HEK293 (cell line): ENCODE results near the gene NDFIP2.

ENCODE experiments used
- FEZF1 ChIP-seq: fragments of 450-650 bp; formaldehyde crosslinking; IDR thresholded peaks from 2 replicates; pipeline ENCODE4 v1.5.1; 2016; ENCODE audit warnings: missing biosample characterization, missing genetic modification characterization
- GLIS2 ChIP-seq: fragments of 450-650 bp; formaldehyde crosslinking; IDR thresholded peaks from 2 replicates; pipeline ENCODE4 v1.5.1; 2016; ENCODE audit warnings: missing biosample characterization, missing genetic modification characterization
- KLF1 ChIP-seq: fragments of 450-650 bp; formaldehyde crosslinking; IDR thresholded peaks from 2 replicates; pipeline ENCODE4 v1.5.1; 2016; ENCODE audit warnings: missing biosample characterization, missing genetic modification characterization
- KLF9 ChIP-seq: fragments of 450-650 bp; formaldehyde crosslinking; IDR thresholded peaks from 2 replicates; pipeline ENCODE4 v1.5.1; 2016; ENCODE audit warnings: missing biosample characterization, missing genetic modification characterization, low read depth
- PRDM10 ChIP-seq: fragments of 450-650 bp; formaldehyde crosslinking; IDR thresholded peaks from 2 replicates; pipeline ENCODE4 v1.5.1; 2016; ENCODE audit warnings: missing biosample characterization, missing genetic modification characterization
- SCRT1 ChIP-seq: fragments of 450-650 bp; formaldehyde crosslinking; IDR thresholded peaks from 2 replicates; pipeline ENCODE4 v1.5.1; 2016; ENCODE audit warnings: missing biosample characterization, missing genetic modification characterization, borderline replicate concordance
- ZBTB1 ChIP-seq: fragments of 450-650 bp; formaldehyde crosslinking; IDR thresholded peaks from 2 replicates; pipeline ENCODE4 v1.5.1; 2016; ENCODE audit warnings: missing biosample characterization, missing genetic modification characterization
- ZBTB10 ChIP-seq: fragments of 450-650 bp; formaldehyde crosslinking; IDR thresholded peaks from 2 replicates; pipeline ENCODE4 v1.5.1; 2016; ENCODE audit warnings: missing biosample characterization, missing genetic modification characterization
- ZBTB11 ChIP-seq: fragments of 450-650 bp; formaldehyde crosslinking; conservative IDR thresholded peaks from 2 replicates; pipeline ENCODE4 v1.5.1; 2016; ENCODE audit warnings: low read depth, missing biosample characterization, missing genetic modification characterization
- ZBTB20 ChIP-seq: fragments of 450-650 bp; formaldehyde crosslinking; IDR thresholded peaks from 2 replicates; pipeline ENCODE4 v1.5.1; 2016; ENCODE audit warnings: missing biosample characterization, missing genetic modification characterization
- ZBTB48 ChIP-seq: fragments of 450-650 bp; formaldehyde crosslinking; IDR thresholded peaks from 2 replicates; pipeline ENCODE4 v1.5.1; 2016; ENCODE audit warnings: missing biosample characterization, missing genetic modification characterization
- ZFP37 ChIP-seq: fragments of 450-650 bp; formaldehyde crosslinking; IDR thresholded peaks from 2 replicates; pipeline ENCODE4 v1.5.1; 2016; ENCODE audit warnings: missing biosample characterization, missing genetic modification characterization
- ZNF121 ChIP-seq: fragments of 450-650 bp; formaldehyde crosslinking; IDR thresholded peaks from 2 replicates; pipeline ENCODE4 v1.5.1; 2016; ENCODE audit warnings: missing biosample characterization, missing genetic modification characterization
- ZNF175 ChIP-seq: fragments of 450-650 bp; formaldehyde crosslinking; IDR thresholded peaks from 2 replicates; pipeline ENCODE4 v1.5.1; 2016; ENCODE audit warnings: missing biosample characterization, missing genetic modification characterization
- ZNF2 ChIP-seq: fragments of 450-650 bp; formaldehyde crosslinking; IDR thresholded peaks from 2 replicates; pipeline ENCODE4 v1.5.1; 2016; ENCODE audit warnings: missing biosample characterization, missing genetic modification characterization
- ZNF274 ChIP-seq, 2 experiments: fragments of 200-500 bp in 1 of 2; fragments of 450-650 bp in 1 of 2; sonication (Bioruptor generic) in 1 of 2; formaldehyde crosslinking in 1 of 2; IDR thresholded peaks; 2 replicates each; pipeline versions ENCODE4 v1.5.1 to v1.6.1; 2014 to 2016; ENCODE audit warnings: borderline replicate concordance in 1 of 2, inconsistent platforms in 1 of 2, low read length in 1 of 2, missing biosample characterization in 1 of 2, missing genetic modification characterization in 1 of 2
- ZNF341 ChIP-seq: fragments of 450-650 bp; formaldehyde crosslinking; IDR thresholded peaks from 2 replicates; pipeline ENCODE4; 2016; ENCODE audit warnings: low read depth, missing biosample characterization, missing genetic modification characterization
- ZNF366 ChIP-seq: fragments of 450-650 bp; formaldehyde crosslinking; conservative IDR thresholded peaks from 2 replicates; pipeline ENCODE4 v1.5.1; 2016; ENCODE audit warnings: missing biosample characterization, missing genetic modification characterization
- ZNF404 ChIP-seq: fragments of 450-650 bp; formaldehyde crosslinking; IDR thresholded peaks from 2 replicates; pipeline ENCODE4 v1.5.1; 2017; ENCODE audit warnings: missing biosample characterization, missing genetic modification characterization
- ZNF501 ChIP-seq: fragments of 450-650 bp; formaldehyde crosslinking; IDR thresholded peaks from 2 replicates; pipeline ENCODE4 v1.5.1; 2016; ENCODE audit warnings: missing biosample characterization, missing genetic modification characterization
- ZNF549 ChIP-seq: fragments of 450-650 bp; IDR thresholded peaks from 2 replicates; pipeline ENCODE4 v1.5.1; 2018; ENCODE audit warnings: missing biosample characterization, missing genetic modification characterization, mild to moderate bottlenecking, inconsistent platforms, moderate library complexity
- ZNF560 ChIP-seq: fragments of 450-650 bp; formaldehyde crosslinking; IDR thresholded peaks from 2 replicates; pipeline ENCODE4 v1.5.1; 2017; ENCODE audit warnings: missing biosample characterization, missing genetic modification characterization, borderline replicate concordance
- ZNF621 ChIP-seq: fragments of 450-650 bp; formaldehyde crosslinking; IDR thresholded peaks from 2 replicates; pipeline ENCODE4 v1.5.1; 2017; ENCODE audit warnings: missing biosample characterization, missing genetic modification characterization
- ZNF623 ChIP-seq: fragments of 450-650 bp; formaldehyde crosslinking; IDR thresholded peaks from 2 replicates; pipeline ENCODE4 v1.5.1; 2016; ENCODE audit warnings: missing biosample characterization, missing genetic modification characterization
- ZNF654 ChIP-seq: fragments of 450-650 bp; formaldehyde crosslinking; IDR thresholded peaks from 2 replicates; pipeline ENCODE4 v1.5.1; 2016; ENCODE audit warnings: low read depth, missing biosample characterization, missing genetic modification characterization
- ZNF76 ChIP-seq: fragments of 450-650 bp; formaldehyde crosslinking; IDR thresholded peaks from 2 replicates; pipeline ENCODE4; 2016; ENCODE audit warnings: low read depth, missing biosample characterization, missing genetic modification characterization, borderline replicate concordance
- ZNF843 ChIP-seq: fragments of 450-650 bp; formaldehyde crosslinking; IDR thresholded peaks from 2 replicates; pipeline ENCODE4 v1.5.1; 2016; ENCODE audit warnings: missing biosample characterization, missing genetic modification characterization
- ZSCAN30 ChIP-seq: fragments of 450-650 bp; IDR thresholded peaks from 2 replicates; pipeline ENCODE4 v1.5.1; 2018; ENCODE audit warnings: missing biosample characterization, mild to moderate bottlenecking, missing genetic modification characterization, moderate library complexity
- TF ChIP-seq, protein P1 (sequence below): fragments of 450-650 bp; formaldehyde crosslinking; IDR thresholded peaks from 2 replicates; pipeline ENCODE4 v1.5.1; 2017; ENCODE audit warnings: missing biosample characterization, mild to moderate bottlenecking, missing genetic modification characterization, moderate library complexity

The NDFIP2 gene

DNA sequence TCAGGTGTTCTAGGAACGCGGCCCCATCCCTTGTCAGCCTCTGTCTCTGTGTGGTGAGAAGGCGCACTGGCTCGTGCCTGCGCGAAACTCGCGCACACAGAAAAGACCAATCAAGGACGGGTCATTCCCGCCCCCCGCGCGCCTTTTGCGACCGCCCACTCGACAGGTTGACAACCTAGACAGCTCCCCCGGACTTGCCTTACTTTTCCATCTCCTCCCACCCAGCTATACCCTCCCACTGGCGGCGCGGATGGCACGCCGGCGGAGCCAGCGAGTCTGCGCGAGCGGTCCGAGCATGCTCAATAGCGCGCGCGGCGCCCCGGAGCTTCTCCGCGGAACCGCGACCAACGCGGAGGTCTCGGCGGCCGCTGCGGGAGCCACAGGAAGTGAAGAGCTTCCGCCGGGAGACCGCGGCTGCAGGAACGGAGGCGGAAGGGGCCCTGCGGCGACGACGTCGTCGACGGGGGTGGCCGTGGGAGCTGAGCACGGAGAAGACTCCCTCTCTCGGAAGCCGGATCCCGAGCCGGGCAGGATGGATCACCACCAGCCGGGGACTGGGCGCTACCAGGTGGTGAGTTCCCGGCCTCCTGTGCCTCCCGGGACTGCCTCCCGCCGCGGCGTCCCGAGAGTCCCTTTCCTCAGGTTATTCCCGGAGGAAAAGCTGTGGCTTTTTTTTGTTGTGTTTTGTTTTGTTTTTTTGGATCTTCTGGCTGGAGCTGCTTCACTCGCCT, at the start of gene NDFIP2 (continued):
- TF ChIP-seq ZBTB11 (tag by site-specific recombination): peak; percentile 93
- peak; percentile 74 for TF ChIP-seq SCRT1
- no peak for TF ChIP-seq ZBTB1 (tag by site-specific recombination)
- TF ChIP-seq ZSCAN30 (tag by site-specific recombination): peak; percentile 84
- TF ChIP-seq ZFP37 (tag by site-specific recombination): peak; percentile 47; the same call in 1 of the 2 replicates
- no peak for TF ChIP-seq ZBTB48 (tag by site-specific recombination)
- TF ChIP-seq ZNF76 (tag by site-specific recombination): peak; percentile 65; the same call in 1 of the 2 replicates
- TF ChIP-seq ZNF121 (tag by site-specific recombination): no peak
- no peak for TF ChIP-seq ZNF404 (tag by site-specific recombination)
- no peak for TF ChIP-seq ZNF549 (tag by site-specific recombination)
- peak; percentile 51 for TF ChIP-seq ZNF843 (tag by site-specific recombination)
- TF ChIP-seq, protein P1, sequence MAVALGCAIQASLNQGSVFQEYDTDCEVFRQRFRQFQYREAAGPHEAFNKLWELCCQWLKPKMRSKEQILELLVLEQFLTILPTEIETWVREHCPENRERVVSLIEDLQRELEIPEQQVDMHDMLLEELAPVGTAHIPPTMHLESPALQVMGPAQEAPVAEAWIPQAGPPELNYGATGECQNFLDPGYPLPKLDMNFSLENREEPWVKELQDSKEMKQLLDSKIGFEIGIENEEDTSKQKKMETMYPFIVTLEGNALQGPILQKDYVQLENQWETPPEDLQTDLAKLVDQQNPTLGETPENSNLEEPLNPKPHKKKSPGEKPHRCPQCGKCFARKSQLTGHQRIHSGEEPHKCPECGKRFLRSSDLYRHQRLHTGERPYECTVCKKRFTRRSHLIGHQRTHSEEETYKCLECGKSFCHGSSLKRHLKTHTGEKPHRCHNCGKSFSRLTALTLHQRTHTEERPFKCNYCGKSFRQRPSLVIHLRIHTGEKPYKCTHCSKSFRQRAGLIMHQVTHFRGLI (tag by site-specific recombination): 0 out of 2 replicates have a peak, but pooled peaks have one; percentile 44
- peak; percentile 93 for TF ChIP-seq FEZF1
- TF ChIP-seq ZNF175 (tag by site-specific recombination): no peak
- no peak for TF ChIP-seq KLF1 (tag by site-specific recombination)
- peak; percentile 92 for TF ChIP-seq ZNF501 (tag by site-specific recombination)
- TF ChIP-seq ZNF366: no peak
- TF ChIP-seq ZNF623: no peak
- no peak for TF ChIP-seq ZNF621 (tag by site-specific recombination)
- TF ChIP-seq ZNF560 (tag by site-specific recombination): no peak
- peak; percentile 99 for TF ChIP-seq GLIS2 (tag by site-specific recombination)
- TF ChIP-seq KLF9 (tag by site-specific recombination): peak; percentile 83
- TF ChIP-seq PRDM10 (tag by site-specific recombination): peak; percentile 80
- no peak for TF ChIP-seq ZBTB10 (tag by site-specific recombination)
- TF ChIP-seq ZNF2 (tag by site-specific recombination): 0 out of 2 replicates have a peak, but pooled peaks have one; percentile 53
- TF ChIP-seq ZNF274 (IDR thresholded peaks at IDR 0.05; ENCODE audit: low read length): no peak
- TF ChIP-seq ZNF274 (tag by site-specific recombination; IDR thresholded peaks at IDR 0.05; ENCODE audit: borderline replicate concordance): no peak
- peak; percentile 72; the same call in 1 of the 2 replicates for TF ChIP-seq ZBTB20 (tag by site-specific recombination)
- TF ChIP-seq ZNF341 (tag by site-specific recombination): peak; percentile 74
- no peak for TF ChIP-seq ZNF654
